GM18508 (cell line): ENCODE results near the gene OR11G2.
"Not testable (repeated sequence)": the region's sequence is repeated elsewhere in the genome, so short reads cannot be mapped to it uniquely, and the experiment has no call there.

Source experiments
- ATAC-seq: cut with Tn5 transposase; IDR thresholded peaks from one replicate; pipeline ENCODE4 v1.9.1; 2021; ENCODE audit warnings: moderate number of reproducible peaks; ENCODE audit not compliant: insufficient read depth, unreplicated experiment

OR11G2 gene, protein sequence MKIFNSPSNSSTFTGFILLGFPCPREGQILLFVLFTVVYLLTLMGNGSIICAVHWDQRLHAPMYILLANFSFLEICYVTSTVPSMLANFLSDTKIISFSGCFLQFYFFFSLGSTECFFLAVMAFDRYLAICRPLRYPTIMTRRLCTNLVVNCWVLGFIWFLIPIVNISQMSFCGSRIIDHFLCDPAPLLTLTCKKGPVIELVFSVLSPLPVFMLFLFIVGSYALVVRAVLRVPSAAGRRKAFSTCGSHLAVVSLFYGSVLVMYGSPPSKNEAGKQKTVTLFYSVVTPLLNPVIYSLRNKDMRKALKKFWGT

DNA sequence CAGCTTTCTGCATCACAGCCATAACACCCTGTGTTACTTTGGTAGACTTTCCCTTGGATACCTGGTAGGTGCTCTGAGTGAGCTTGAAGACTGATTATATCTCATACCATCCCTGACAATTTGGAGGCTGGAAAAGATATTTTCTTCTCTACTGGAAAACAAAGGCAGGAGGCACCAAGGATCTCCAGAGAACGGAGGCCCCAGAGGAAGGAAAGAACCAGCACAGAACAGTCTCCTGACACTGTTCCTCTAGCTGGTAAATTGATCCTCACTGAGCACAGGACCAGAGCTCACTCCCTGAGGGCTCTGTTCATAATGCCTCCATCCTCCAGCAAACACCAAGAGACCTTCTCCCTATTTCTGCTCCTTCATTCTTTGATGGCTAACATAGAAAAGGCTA, at the start of gene OR11G2:
TSS of gene OR11G2 (plus strand) at position 301 of the 400 bp plus-strand sequence. CDS start 6,542 bp downstream, outside the sequence.
- no peak for ATAC-seq

DNA sequence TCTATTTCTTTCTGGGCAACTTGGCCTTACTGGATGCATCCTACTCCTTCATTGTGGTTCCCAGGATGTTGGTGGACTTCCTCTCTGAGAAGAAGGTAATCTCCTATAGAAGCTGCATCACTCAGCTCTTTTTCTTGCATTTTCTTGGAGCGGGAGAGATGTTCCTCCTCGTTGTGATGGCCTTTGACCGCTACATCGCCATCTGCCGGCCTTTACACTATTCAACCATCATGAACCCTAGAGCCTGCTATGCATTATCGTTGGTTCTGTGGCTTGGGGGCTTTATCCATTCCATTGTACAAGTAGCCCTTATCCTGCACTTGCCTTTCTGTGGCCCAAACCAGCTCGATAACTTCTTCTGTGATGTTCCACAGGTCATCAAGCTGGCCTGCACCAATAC, 46.8 kb upstream of the OR11G2 start:
- ATAC-seq, result no peak

DNA sequence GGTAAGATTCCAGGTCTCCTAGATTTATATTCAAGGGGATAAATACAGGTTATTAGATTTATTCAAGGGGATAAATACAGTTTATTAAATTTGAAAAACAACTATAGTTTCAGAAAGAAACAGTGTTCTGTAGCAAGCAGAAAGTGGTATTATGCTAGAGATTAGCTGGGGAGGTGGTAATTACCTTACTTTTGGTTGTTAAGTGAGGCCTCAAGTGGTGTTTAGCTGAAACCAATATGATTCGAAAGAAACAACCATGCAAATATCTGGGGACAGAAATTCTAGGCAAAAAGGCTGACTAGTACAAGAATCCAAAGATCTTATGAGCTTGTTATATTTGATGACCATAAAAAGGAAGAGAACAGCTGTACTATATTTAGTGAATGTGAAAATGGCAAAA, 45.9 kb upstream of the OR11G2 start:
- no peak for ATAC-seq

DNA sequence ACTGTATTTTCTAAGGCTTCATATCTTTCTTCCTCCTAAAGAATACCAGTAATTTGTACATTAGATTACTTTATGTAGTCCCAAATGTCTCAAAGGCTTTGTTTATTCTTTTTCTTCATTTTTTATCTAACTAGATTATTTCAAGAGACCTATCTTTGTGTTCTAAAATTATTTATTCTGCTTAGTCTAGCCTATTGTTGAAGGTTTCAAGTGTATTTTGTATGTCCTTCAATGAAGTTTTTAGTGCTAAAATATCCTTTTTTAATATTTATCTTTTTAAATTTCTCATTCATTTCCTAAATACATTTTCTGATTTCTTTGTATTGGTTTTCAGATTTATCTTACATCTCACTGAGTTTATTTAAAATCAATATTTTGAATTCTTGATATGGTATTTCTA, 26.2 kb upstream of the OR11G2 start:
- ATAC-seq, result no peak

DNA sequence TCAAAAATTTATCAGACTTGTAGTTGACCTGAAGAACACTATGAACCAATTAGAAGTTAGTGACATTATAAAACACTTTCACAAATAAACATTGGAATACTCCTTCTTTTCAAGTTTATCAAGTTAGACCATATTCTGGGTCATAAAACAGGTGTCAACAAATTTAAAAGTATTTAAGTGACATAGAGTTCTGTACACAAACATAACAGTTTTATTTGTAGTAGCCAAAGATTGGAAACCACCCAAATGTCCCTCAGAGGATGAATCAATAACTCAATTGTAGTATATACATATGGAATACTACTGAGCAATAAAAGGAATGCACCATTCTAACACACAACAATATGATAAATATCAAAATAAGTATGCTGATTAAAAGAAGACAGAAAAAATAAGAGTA, 23.6 kb upstream of the OR11G2 start:
- ATAC-seq, result no peak

DNA sequence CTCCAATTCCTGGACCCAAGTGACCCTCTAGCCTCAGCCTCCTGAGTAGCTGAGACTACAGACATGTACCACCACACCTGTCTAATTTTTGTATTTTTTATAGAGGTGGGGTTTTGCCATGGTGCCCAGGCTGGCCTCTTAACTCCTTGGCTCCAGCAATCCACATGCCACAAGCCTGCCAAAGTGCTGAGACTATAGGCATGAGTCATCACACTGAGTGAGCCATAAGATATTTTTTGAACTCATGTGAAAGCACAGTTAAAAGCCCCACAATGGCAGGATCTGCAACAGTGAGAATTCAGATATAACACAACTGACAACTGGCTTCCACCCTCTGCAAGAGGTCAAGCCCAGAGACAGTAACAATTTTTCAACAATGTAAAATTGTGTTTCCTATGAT, 20.8 kb upstream of the OR11G2 start:
- ATAC-seq, result not testable (repeated sequence)

DNA sequence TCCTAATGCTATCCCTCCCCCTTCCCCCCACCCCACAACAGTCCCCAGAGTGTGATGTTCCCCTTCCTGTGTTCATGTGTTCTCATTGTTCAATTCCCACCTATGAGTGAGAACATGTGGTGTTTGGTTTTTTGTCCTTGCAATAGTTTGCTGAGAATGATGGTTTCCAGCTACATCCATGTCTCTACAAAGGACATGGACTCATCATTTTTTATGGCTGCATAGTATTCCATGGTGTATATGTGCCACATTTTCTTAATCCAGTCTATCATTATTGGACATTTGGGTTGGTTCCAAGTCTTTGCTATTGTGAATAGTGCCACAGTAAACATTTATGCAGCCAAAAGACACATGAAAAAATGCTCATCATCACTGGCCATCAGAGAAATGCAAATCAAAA, 16.5 kb upstream of the OR11G2 start:
- ATAC-seq, result not testable (repeated sequence)

DNA sequence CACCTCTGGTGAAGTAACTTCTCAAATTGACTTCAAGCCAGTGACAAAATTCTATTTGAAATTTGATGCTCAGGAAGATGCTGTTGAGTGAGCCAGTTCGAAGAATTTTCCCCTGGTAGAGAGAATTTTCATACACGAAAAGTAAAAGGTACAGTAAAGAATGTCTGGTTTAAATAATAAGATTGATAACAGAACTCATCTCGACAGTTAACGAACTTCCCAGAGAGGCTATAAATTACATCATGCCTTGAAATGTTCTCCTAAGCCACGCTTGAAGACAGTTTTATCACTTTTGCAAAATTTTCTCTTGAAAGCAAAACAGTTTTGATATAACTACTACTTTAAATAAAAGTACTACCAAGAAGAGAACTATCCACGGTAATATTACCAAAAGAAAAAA, 14.4 kb upstream of the OR11G2 start:
- no peak for ATAC-seq

DNA sequence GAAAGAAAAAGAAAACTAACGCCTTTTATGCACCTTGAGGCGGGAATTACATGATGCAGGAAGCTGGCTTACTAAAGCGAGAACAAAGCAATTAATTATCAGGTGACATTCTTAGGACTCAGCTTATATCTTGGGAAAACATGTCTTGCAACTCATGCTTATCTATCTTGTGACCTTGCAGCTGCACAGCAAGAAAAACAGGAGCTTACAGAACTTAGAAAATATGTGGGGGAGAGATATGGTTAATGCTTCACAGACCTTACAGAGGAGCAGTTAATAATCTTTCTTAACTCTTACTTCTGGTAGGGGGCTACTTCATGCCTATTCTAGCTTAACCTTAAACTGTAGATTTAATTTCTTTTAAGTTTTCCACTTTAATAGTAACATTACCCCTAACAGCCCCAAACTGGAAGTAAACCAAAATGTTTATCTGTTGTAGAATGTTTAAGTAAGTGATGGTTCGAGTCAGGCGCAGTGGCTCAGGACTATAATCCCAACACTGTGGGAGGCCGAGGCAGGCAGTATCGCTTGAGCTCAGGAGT, 13.2 kb upstream of the OR11G2 start:
- ATAC-seq, result no peak

DNA sequence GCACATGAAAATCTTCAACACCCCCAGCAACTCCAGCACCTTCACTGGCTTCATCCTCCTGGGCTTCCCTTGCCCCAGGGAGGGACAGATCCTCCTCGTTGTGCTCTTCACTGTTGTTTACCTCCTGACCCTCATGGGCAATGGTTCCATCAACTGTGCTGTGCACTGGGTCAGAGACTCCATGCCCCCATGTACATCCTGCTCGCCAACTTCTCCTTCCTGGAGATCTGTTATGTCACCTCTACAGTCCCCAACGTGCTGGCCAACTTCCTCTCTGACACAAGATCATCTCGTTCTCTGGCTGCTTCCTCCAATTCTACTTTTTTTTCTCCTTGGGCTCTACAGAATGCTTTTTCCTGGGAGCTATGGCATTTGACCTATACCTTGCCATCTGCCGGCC, 11.5 kb upstream of the OR11G2 start:
- no peak for ATAC-seq

DNA sequence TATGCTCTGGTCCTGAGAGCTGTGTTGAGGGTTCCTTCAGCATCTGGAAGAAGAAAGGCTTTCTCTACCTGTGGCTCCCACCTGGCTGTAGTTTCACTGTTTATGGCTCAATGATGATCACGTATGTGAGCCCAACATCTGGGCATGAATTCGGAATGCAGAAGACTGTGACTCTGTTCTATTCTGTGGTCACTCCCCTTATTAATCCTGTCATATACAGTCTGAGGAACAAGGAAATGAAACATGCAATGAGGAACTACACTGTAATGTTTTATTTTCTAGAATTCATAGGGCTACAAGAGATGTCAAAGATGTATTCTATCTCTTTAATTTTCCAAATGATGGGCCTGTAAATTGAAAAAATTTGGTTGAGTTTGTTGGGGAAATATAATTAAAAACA, 10.8 kb upstream of the OR11G2 start:
- ATAC-seq, result no peak

DNA sequence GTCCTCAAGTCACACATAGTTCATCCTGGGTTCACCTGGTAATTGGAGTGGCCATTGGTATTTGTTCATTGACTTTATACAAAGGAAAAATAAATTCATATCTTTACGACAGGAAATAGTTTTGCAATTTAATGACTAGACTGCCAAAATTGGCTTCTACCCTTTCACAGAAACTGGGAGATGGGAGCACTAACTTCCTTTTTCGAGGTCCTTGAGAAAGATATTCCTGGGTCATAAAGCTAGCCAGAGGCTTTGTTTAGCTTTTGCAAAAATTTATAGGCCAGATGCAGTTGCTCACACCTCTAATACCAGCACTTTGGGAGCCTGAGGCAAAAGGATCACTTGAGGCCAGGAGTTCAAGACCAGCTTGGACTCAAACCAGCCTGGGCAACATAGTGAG, 10.2 kb upstream of the OR11G2 start:
- ATAC-seq, result no peak

DNA sequence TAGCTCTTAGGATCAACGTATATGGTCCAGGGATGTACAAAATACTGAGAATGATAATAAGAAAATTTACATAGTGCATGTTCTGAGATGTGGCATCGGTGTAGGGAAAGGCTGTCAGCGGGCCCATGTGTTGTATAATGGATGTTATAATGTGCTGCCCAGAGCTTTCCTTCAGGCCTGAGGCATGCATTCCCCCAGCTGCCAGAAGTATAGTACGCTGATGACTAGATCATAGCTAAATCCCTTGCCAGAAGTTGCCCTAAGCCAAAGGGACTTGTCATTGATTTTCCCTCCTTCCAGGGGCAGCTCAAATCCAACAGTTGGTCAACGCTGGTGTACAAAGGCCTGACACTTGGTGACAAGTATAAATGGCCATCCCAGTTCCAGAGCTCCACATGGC, 6.5 kb upstream of the OR11G2 start:
- no peak for ATAC-seq

DNA sequence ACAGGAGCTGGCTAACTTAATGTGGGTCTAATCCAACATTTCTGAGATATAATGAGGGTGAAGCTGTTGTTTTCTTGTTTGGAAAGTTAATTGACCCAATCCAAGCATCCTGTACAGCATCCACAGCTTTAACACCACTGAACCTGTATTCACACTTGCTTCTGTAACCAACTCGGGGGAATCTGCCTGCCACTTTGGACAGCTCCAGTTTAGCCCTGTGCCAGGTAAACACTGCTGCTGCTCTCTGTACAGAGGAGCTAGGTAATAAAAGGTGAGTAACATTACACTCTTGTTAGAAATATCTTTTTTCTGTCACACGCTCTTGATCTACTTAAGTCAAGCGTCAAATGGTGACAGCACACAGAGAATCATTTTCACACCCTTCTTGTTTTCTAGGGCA, 700 bp downstream of the OR11G2 start:
- no peak for ATAC-seq

DNA sequence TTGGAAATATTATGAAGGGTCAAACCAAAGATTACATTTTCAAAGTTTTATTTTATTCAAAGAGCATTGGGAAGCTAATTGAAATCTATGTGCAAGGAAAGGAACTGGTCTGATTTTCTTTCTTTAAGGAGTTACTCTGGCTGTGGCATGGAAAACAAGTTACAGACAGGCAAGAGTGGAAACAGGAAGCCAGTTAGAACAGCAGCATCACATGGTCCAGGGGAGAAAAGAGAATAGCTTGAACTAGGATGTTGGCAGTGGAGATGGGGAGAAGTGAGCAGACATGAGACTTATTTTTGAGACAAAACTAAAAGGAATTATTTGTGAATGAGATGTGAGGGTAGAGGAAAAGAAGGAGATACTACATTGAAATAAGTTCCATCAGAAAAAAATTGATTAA, 3.4 kb downstream of the OR11G2 start:
- ATAC-seq, result no peak

DNA sequence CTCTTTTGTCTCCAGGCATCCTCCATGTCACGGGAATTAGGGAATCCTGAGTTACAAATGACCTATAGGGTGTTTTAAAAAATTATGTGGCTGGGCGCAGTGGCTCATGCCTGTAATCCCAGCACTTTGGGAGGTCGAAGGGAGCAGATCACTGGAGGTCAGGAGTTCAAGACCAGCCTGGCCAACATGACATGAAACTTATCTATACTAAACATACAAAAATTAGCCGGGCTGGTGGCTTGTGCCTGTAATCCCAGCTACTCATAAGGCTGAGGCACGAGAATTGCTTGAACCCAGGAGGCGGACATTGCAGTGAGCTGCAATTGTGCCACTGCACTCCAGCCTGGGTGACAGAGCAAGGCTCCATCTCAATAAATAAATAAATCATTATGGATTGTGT, 4.5 kb downstream of the OR11G2 start:
- not testable (repeated sequence) for ATAC-seq

DNA sequence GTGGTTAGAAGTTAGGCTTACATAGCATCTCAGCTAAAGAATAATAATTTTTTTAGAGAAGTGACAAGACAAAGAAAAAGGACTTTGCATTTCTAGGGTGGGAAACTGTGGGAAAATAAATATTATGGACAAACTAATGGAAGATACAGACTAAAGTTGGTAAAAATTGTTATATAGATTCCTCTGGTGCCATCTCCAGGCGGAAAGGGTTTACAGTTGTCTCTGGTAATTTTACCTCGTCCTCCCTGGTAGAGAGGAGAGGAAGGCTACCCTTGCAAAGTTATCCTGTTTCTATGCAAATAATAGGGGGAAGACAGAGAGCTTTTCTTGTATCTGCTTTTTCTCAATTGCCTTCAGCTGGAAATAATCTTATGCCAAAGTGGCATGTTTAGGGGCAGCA, 5.2 kb downstream of the OR11G2 start:
- no peak for ATAC-seq

DNA sequence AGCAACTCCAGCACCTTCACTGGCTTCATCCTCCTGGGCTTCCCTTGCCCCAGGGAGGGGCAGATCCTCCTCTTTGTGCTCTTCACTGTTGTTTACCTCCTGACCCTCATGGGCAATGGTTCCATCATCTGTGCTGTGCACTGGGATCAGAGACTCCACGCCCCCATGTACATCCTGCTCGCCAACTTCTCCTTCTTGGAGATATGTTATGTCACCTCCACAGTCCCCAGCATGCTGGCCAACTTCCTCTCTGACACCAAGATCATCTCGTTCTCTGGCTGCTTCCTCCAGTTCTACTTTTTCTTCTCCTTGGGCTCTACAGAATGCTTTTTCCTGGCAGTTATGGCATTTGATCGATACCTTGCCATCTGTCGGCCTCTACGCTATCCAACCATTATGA, 6.8 kb downstream of the OR11G2 start:
- no peak for ATAC-seq

DNA sequence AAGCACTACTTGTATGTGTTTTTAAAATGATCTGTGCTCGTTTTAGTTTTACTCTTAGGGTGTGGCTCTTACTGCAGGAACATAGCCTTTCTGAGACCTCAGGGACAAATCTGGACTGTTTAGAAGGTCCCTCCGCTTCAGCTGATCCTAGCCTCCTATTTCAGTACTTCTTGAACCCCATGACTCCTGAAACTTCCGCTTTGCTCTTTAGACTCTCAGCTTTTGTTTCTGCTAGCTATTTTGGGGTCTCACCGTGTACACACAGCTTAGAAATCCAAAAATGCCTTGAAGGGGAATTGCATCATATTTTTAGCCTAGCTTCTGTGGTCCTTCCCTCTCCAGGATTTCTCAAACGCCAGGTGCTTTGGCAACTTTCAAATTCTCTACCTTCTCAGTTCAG, 8.3 kb downstream of the OR11G2 start:
- ATAC-seq, result no peak

DNA sequence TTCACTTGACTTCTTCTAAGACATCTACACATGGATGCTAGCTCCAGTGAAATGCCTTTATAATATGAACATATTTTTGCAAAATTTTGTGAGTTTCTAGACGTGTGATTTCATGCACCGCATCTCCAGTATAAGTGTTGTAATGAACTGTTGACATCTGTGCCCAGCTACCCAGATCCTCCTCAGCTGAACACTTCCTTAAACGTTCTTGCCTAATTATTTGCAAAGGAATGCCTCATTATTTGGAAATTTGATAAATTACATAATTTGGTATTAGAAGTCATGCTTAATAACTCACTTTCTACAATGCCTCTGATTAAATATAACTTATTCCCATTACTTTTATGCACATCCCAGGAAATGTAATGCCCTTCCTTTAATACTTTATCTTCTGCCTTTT, 14.0 kb downstream of the OR11G2 start:
- ATAC-seq, result no peak

DNA sequence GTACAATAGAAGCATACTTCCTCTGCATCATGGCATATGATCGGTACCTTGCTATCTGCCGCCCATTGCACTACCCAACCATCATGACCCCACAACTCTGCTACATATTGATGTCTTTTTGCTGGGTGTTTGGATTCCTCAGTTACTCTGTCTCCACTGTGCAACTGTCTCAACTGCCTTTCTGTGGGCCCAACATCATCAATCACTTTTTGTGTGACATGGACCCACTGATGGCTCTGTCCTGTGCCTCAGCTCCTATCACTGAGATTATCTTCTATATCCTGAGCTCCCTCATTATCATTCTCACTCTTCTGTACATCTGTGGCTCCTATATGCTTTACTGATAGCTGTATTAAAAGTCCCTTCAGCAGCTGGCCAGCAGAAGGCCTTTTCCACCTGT, 18.9 kb downstream of the OR11G2 start:
- ATAC-seq, result no peak

DNA sequence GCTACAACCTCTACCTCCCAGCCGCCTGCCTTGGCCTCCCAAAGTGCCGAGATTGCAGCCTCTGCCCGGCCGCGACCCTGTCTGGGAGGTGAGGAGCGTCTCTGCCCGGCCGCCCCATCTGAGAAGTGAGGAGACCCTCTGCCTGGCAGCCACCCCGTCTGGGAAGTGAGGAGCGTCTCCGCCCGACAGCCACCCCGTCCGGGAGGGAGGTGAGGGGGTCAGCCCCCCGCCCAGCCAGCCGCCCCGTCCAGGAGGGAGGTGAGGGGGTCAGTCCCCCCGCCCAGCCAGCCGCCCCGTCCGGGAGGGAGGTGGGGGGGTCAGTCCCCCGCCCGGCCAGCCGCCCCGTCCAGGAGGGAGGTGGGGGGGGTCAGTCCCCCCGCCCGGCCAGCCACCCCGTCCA, 21.7 kb downstream of the OR11G2 start:
- not testable (repeated sequence) for ATAC-seq
